ENCODE results near the gene SC5D. TPM values are rescaled to one million over a fixed set of nuclear protein-coding genes. Genes with fewer than 3 reads are reported as not detected.

Gene SC5D
- total RNA-seq, 4 donors from 2014 or later: 7.7 to 56.0 (median 23.1) TPM

GRCh38 chr11:121255473-121256125 is 37.0 kb upstream of the SC5D start:
- H3K36me3 ChIP-seq: no peaks in the 10 kb centered on the region
- H3K4me1 ChIP-seq: no peaks in the 10 kb centered on the region
- TF ChIP-seq POLR2A (IDR thresholded peaks at IDR 0.05): no peak
- TF ChIP-seq CTCF (IDR thresholded peaks at IDR 0.05): no peak
- H3K4me3 ChIP-seq: no peak overlapping the region
- peaks cover 0 to 5% of the 10 kb centered on the region in 2 donors for H3K27me3 ChIP-seq
- no peak overlapping the region for H3K27ac ChIP-seq
- DNase-seq: no peak
- no peaks in the 10 kb centered on the region for H3K9me3 ChIP-seq
- intact Hi-C loops (cut with DNase I; ENCODE audit: low total_unique reads): no loop called here

DNA sequence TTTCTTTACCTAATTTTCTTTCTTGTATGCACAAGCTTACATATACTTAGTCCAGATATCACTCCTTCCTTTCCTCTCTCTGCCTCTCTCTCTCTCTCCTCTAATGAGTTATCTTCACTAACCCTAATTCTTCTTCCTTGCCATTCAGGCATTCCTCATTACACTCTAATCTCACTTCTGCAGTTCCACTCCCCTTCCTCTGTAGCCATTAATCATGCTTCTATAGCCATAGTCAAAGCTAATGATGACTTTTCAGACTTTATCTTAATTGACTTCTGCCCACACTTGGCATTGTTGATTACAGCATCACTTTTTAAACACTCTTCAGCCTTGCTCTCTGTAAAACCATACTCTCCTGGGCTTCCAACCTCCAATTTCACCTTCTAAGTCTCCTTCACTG is 35.3 kb upstream of the SC5D start:
- Histone ChIP-seq H3K4me3 (no peak overlapping the region), H3K36me3 (no peaks in the 10 kb centered on the region), H3K4me1 (no peaks in the 10 kb centered on the region), H3K27ac (no peak overlapping the region), H3K9me3 (no peaks in the 10 kb centered on the region), H3K27me3 (peaks cover 0 to 5% of the 10 kb centered on the region in 2 donors)
- intact Hi-C loops (cut with DNase I; ENCODE audit: low total_unique reads): no loop called here
- TF ChIP-seq POLR2A (IDR thresholded peaks at IDR 0.05): no peak
- TF ChIP-seq CTCF (IDR thresholded peaks at IDR 0.05): no peak
- no peak for DNase-seq

DNA sequence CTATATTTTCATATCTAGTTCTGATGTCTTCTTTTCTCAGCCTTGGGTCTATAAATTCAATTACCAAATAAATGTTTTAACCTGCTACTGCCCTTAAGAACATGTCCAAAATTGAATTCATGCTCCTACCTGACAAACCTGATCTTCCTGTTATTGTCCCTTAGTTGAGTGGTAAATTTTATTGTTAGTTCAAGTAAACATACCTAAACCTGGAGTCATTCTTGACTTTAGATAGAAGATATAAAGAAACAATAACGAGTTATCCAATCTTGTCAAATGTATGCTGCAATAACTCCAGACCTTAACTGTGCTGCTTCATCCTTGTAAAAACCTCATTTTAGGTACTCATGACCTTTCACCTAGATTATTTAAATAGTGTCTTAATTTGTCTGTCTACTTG is 34.6 kb upstream of the SC5D start:
- Histone ChIP-seq H3K4me1 (no peaks in the 10 kb centered on the region), H3K36me3 (no peaks in the 10 kb centered on the region), H3K4me3 (no peak overlapping the region), H3K27ac (no peak overlapping the region), H3K27me3 (peaks cover 0 to 5% of the 10 kb centered on the region in 2 donors), H3K9me3 (no peaks in the 10 kb centered on the region)
- intact Hi-C loops (cut with DNase I; ENCODE audit: low total_unique reads): no loop called here
- TF ChIP-seq POLR2A (IDR thresholded peaks at IDR 0.05): no peak
- no peak for DNase-seq

- TF ChIP-seq POLR2A (IDR thresholded peaks at IDR 0.05) (no peak), CTCF (IDR thresholded peaks at IDR 0.05) (no peak)
- no peaks in the 10 kb centered on the region for H3K36me3 ChIP-seq
- H3K4me3 ChIP-seq: no peak overlapping the region
- DNase-seq: no peak
- H3K9me3 ChIP-seq: no peaks in the 10 kb centered on the region
- no peaks in the 10 kb centered on the region for H3K4me1 ChIP-seq
- H3K27me3 ChIP-seq: peaks cover 0 to 6% of the 10 kb centered on the region in 2 donors
- no peak overlapping the region for H3K27ac ChIP-seq
- intact Hi-C loops (cut with DNase I; ENCODE audit: low total_unique reads): no loop called here
These were observed 27.0 kb upstream of the SC5D start for GRCh38 chr11:121265586-121265985.

GRCh38 chr11:121268581-121268980 is 24.0 kb upstream of the SC5D start:
- no peak for DNase-seq
- no peak for TF ChIP-seq POLR2A (IDR thresholded peaks at IDR 0.05)
- H3K9me3 ChIP-seq: no peaks in the 10 kb centered on the region
- no peaks in the 10 kb centered on the region for H3K36me3 ChIP-seq
- intact Hi-C loops (cut with DNase I; ENCODE audit: low total_unique reads): no loop called here
- no peaks in the 10 kb centered on the region for H3K4me1 ChIP-seq
- H3K27me3 ChIP-seq: peaks cover 0 to 6% of the 10 kb centered on the region in 2 donors
- no peak overlapping the region for H3K4me3 ChIP-seq
- H3K27ac ChIP-seq: no peak overlapping the region

DNA sequence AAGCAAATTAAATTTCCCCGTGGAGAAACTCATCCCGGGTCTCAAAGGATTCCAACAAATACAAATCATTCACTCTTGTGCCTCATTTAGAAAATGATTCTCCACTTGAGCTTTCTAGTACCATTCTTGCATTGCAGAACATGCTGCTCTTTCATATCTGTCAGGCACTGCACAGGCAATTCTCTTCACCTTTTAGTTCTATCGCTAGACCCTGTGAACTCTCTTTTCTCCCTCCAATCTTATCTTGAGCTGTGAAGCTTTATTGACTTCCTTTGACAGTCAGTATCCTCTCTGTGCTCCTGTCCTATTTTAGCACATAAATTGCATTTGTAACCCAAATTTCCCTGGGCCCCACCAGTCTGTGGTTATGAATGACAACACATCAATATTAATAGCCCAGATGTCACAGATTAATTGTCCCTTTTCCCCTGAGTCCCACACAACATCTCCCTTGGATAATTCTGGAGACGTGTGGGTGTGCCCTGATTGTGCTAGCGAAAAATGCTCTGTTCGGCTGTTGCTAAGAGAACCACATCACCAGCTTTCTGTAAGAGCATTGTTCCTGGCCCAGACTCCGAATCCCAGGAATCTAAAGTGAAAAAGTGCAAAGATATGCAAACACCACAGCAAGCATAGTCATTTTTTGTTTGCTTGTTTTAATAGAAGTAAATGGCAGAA is 22.4 kb upstream of the SC5D start:
- no peaks in the 10 kb centered on the region for H3K9me3 ChIP-seq
- no peaks in the 10 kb centered on the region for H3K36me3 ChIP-seq
- no peaks in the 10 kb centered on the region for H3K4me1 ChIP-seq
- TF ChIP-seq CTCF (IDR thresholded peaks at IDR 0.05) (no peak), POLR2A (IDR thresholded peaks at IDR 0.05) (no peak)
- no peak overlapping the region for H3K27ac ChIP-seq
- H3K4me3 ChIP-seq: no peak overlapping the region
- H3K27me3 ChIP-seq: peaks cover 0 to 6% of the 10 kb centered on the region in 2 donors
- intact Hi-C loops (cut with DNase I; ENCODE audit: low total_unique reads): no loop called here
- no peak for DNase-seq
